Measurements from ENCODE around the gene SPOCK2.
"Not testable (repeated sequence)": the region's sequence is repeated elsewhere in the genome, so short reads cannot be mapped to it uniquely, and the experiment has no call there.

The SPOCK2 gene

GRCh38 chr10:72116372-72116771, 28.0 kb upstream of the SPOCK2 start:
- no peak for TF ChIP-seq CTCF (IDR thresholded peaks at IDR 0.05; ENCODE audit: low read length, missing control alignments)
- H3K4me3 ChIP-seq (replicated peaks; ENCODE audit: low read depth, low read length), result no peak overlapping the region
- DNase-seq (ENCODE audit: low read depth), result no peak

GRCh38 chr10:72114706-72115450, 26.5 kb upstream of the SPOCK2 start:
- H3K4me3 ChIP-seq (replicated peaks; ENCODE audit: low read depth, low read length), result no peak overlapping the region
- TF ChIP-seq CTCF (IDR thresholded peaks at IDR 0.05; ENCODE audit: low read length, missing control alignments), result no peak
- DNase-seq (ENCODE audit: low read depth), result no peak

- TF ChIP-seq CTCF (IDR thresholded peaks at IDR 0.05; ENCODE audit: low read length, missing control alignments), result no peak
- H3K4me3 ChIP-seq (replicated peaks; ENCODE audit: low read depth, low read length), result no peak overlapping the region
- DNase-seq (ENCODE audit: low read depth), result no peak
These were observed 22.5 kb upstream of the SPOCK2 start for GRCh38 chr10:72110673-72111401.

GRCh38 chr10:72109636-72110157, 21.3 kb upstream of the SPOCK2 start:
- no peak for DNase-seq (ENCODE audit: low read depth)
- no peak overlapping the region for H3K4me3 ChIP-seq (replicated peaks; ENCODE audit: low read depth, low read length)
- no peak for TF ChIP-seq CTCF (IDR thresholded peaks at IDR 0.05; ENCODE audit: low read length, missing control alignments)

- H3K4me3 ChIP-seq (replicated peaks; ENCODE audit: low read depth, low read length), result no peak overlapping the region
- no peak for TF ChIP-seq CTCF (IDR thresholded peaks at IDR 0.05; ENCODE audit: low read length, missing control alignments)
- no peak for DNase-seq (ENCODE audit: low read depth)
These were observed 20.7 kb upstream of the SPOCK2 start for GRCh38 chr10:72108830-72109635.

- H3K4me3 ChIP-seq (replicated peaks; ENCODE audit: low read depth, low read length); DNase-seq (ENCODE audit: low read depth): not testable (repeated sequence)
These were observed 19.6 kb upstream of the SPOCK2 start for GRCh38 chr10:72108004-72108370.

Data from fibroblast of pulmonary artery (primary cell).